K562 (cell line): Measurements from ENCODE around the gene CSF1. TPM values are rescaled to one million over a fixed set of nuclear protein-coding genes. Genes with fewer than 3 reads are reported as not detected.
A peak's percentile ranks its signal among the peaks of the same experiment; 100 is the strongest.

Experiments used
- ATAC-seq: fragments of 200-7000 bp; cut with Tn5 transposase; 3 replicates; pipeline ENCODE4 v1.9.1; 2020; ENCODE audit warnings: moderate library complexity
- BruUV-seq: library from RNA; stranded (reverse); fragments of 400-500 nt; replicated peaks from 2 replicates; lab custom pipeline; 2021; lab: Mats Ljungman, UMichigan
- CTCF ChIA-PET: fragments of 300-600 bp; formaldehyde crosslinking; extraction: SDS; loops from one replicate; lab custom pipeline; 2021; ENCODE audit warnings: low intra/inter-chr PET ratio; lab: Yijun Ruan, JAX
- POLR2A ChIA-PET: fragments of 300-600, 350-650 bp; sonication (Branson Sonifier 250); formaldehyde crosslinking; extraction: SDS; loops from one replicate; lab custom pipeline; 2021; ENCODE audit warnings: antibody characterized with exemption, inconsistent platforms; lab: Yijun Ruan, JAX
- DNase-seq, 4 experiments: peaks; one replicate each; pipeline versions ENCODE4 v3.0.0 to v3.0.0-alpha.2; 2011 to 2018; ENCODE audit warnings: low spot score in 3 of 4, mixed read lengths in 3 of 4; ENCODE audit errors: extremely low read depth in 1 of 4
- FAIRE-seq: peaks from 2 replicates; lab custom pipeline; 2011; peaks lifted over from hg19 to GRCh38; lab: Jason Lieb, UNC
- H2AFZ ChIP-seq: 2 replicates; pipeline ENCODE4 v1.6.0; 2011; ENCODE audit warnings: low read depth, low read length, control low read depth, inconsistent platforms
- H3K27ac ChIP-seq: fragments of 200-600 bp; 3 replicates; pipeline ENCODE4 v1.8.0; 2011; ENCODE audit warnings: low read depth, mild to moderate bottlenecking, control low read depth, inconsistent platforms, low read length, moderate library complexity, mixed read lengths; ENCODE audit errors: extremely low read depth
- H3K27me3 ChIP-seq, 2 experiments: fragments of 300-600 bp in 1 of 2; 2 replicates in 1 of 2; 3 replicates in 1 of 2; pipeline versions ENCODE4 v1.6.0 to v1.8.0; 2011; ENCODE audit warnings: inconsistent platforms in 2 of 2, low read length in 2 of 2, mild to moderate bottlenecking in 1 of 2, mixed read lengths in 1 of 2, moderate library complexity in 1 of 2; ENCODE audit not compliant: control insufficient read depth in 2 of 2, insufficient read depth in 2 of 2
- H3K36me3 ChIP-seq: fragments of 300-600 bp; 3 replicates; pipeline ENCODE4 v1.8.0; 2011; ENCODE audit warnings: mild to moderate bottlenecking, low read length, inconsistent platforms; ENCODE audit not compliant: control insufficient read depth, insufficient read depth
- H3K4me1 ChIP-seq, 2 experiments: fragments of 200-600 bp in 1 of 2; replicated peaks in 1 of 2; 2 replicates in 1 of 2; 3 replicates in 1 of 2; pipeline versions ENCODE4 v1.5.1 to v1.8.0; 2011; ENCODE audit warnings: inconsistent platforms in 2 of 2, low read length in 2 of 2, mild to moderate bottlenecking in 1 of 2, mixed read lengths in 1 of 2, moderate library complexity in 1 of 2; ENCODE audit not compliant: control insufficient read depth in 2 of 2, insufficient read depth in 2 of 2
- H3K4me2 ChIP-seq: 2 replicates; pipeline ENCODE4 v1.6.1; 2011; ENCODE audit warnings: low read length, control low read depth, inconsistent platforms, mixed read lengths; ENCODE audit not compliant: insufficient read depth
- H3K4me3 ChIP-seq: fragments of 200-600 bp; sonication (generic), shearing (Covaris generic); 2 replicates; pipeline ENCODE4 v1.5.1; 2016; ENCODE audit warnings: control low read depth, inconsistent platforms
- H3K79me2 ChIP-seq: fragments of 200-600 bp; 3 replicates; pipeline ENCODE4 v1.8.0; 2011; ENCODE audit warnings: low read length, inconsistent platforms; ENCODE audit not compliant: control insufficient read depth, insufficient read depth
- H3K9ac ChIP-seq, 2 experiments: 2 replicates each; pipeline versions ENCODE4 v1.6.0 to v1.6.1; 2011; ENCODE audit warnings: low read depth in 2 of 2, low read length in 2 of 2, control low read depth in 1 of 2, inconsistent platforms in 1 of 2, mild to moderate bottlenecking in 1 of 2, mixed read lengths in 1 of 2; ENCODE audit not compliant: insufficient read depth in 1 of 2
- H3K9me1 ChIP-seq: one replicate; pipeline ENCODE4 v1.6.0; 2011; ENCODE audit warnings: inconsistent platforms, mild to moderate bottlenecking, low read length, moderate library complexity; ENCODE audit not compliant: control insufficient read depth, insufficient read depth
- H3K9me3 ChIP-seq: replicated peaks from 2 replicates; pipeline ENCODE4 v1.5.1; 2011; ENCODE audit warnings: low read depth, low read length, inconsistent platforms; ENCODE audit not compliant: control insufficient read depth, insufficient read depth
- H4K20me1 ChIP-seq: replicated peaks from 2 replicates; pipeline ENCODE4 v1.6.1; 2011; ENCODE audit warnings: low read length, inconsistent platforms, mixed read lengths; ENCODE audit not compliant: control insufficient read depth, insufficient read depth
- ARNT ChIP-seq, 2 experiments: fragments of 450-650 bp; IDR thresholded peaks; 2 replicates each; pipeline ENCODE4 v1.6.1; 2016; ENCODE audit warnings: mild to moderate bottlenecking in 1 of 2
- DPF2 ChIP-seq: fragments of 450-650 bp; IDR thresholded peaks from 2 replicates; pipeline ENCODE4 v1.6.1; 2016
- EGR1 ChIP-seq: fragments of 450-650 bp; conservative IDR thresholded peaks from 2 replicates; pipeline ENCODE4 v1.6.1; 2017; ENCODE audit warnings: mild to moderate bottlenecking
- ESRRA ChIP-seq: fragments of 450-650 bp; IDR thresholded peaks from 2 replicates; pipeline ENCODE4 v1.6.1; 2014; ENCODE audit warnings: low read depth, mild to moderate bottlenecking, moderate library complexity, borderline replicate concordance
- EWSR1 ChIP-seq: fragments of 450-650 bp; IDR thresholded peaks from 2 replicates; pipeline ENCODE4 v1.6.1; 2018; ENCODE audit warnings: borderline replicate concordance, mild to moderate bottlenecking, low read depth, moderate library complexity; ENCODE audit not compliant: partially characterized antibody
- HDAC2 ChIP-seq: fragments of 450-650 bp; IDR thresholded peaks from 2 replicates; pipeline ENCODE4 v1.6.1; 2016; ENCODE audit warnings: mild to moderate bottlenecking
- LARP7 ChIP-seq: fragments of 450-650 bp; IDR thresholded peaks from 2 replicates; pipeline ENCODE4 v1.6.1; 2016
- LCOR ChIP-seq: sonication (generic); formaldehyde crosslinking; IDR thresholded peaks from 2 replicates; pipeline ENCODE4 v1.8.0; 2022; ENCODE audit warnings: mild to moderate bottlenecking, missing genetic modification reagents
- MIER1 ChIP-seq: fragments of 450-650 bp; IDR thresholded peaks from 2 replicates; pipeline ENCODE4 v1.6.1; 2016; ENCODE audit warnings: antibody characterized with exemption, mild to moderate bottlenecking, low read depth
- NFIX ChIP-seq: fragments of 250-450 bp; sonication (Bioruptor Pico); IDR thresholded peaks from 2 replicates; pipeline ENCODE4 v1.4.0; 2020; ENCODE audit warnings: low read depth, mild to moderate bottlenecking, moderate library complexity
- NR2C1 ChIP-seq, 2 experiments: fragments of 450-650 bp; IDR thresholded peaks; 2 replicates each; pipeline ENCODE4 v1.6.1; 2017; ENCODE audit warnings: mild to moderate bottlenecking in 2 of 2, antibody characterized with exemption in 1 of 2, inconsistent platforms in 1 of 2, missing compliant biosample characterization in 1 of 2, missing genetic modification characterization in 1 of 2
- SIX5 ChIP-seq, 2 experiments: IDR thresholded peaks; 2 replicates each; pipeline ENCODE4 v1.6.1; 2011; ENCODE audit warnings: low read length in 2 of 2, borderline replicate concordance in 1 of 2, low read depth in 1 of 2, mild to moderate bottlenecking in 1 of 2, moderate library complexity in 1 of 2; ENCODE audit not compliant: insufficient read depth in 1 of 2
- SMARCA4 ChIP-seq: fragments of 450-650 bp; IDR thresholded peaks from 2 replicates; pipeline ENCODE4 v1.6.1; 2016
- SOX6 ChIP-seq: fragments of 450-650 bp; IDR thresholded peaks from 2 replicates; pipeline ENCODE4 v1.6.1; 2014; ENCODE audit warnings: mild to moderate bottlenecking
- USF1 ChIP-seq: sonication (generic); formaldehyde crosslinking; IDR thresholded peaks from 2 replicates; pipeline ENCODE4 v1.9.0; 2022; ENCODE audit warnings: mild to moderate bottlenecking, missing genetic modification reagents
- ZBTB12 ChIP-seq: fragments of 250-450 bp; sonication (Bioruptor Pico); IDR thresholded peaks from 2 replicates; pipeline ENCODE4 v1.4.0; 2020
- ZFP36 ChIP-seq: fragments of 150-350 bp; IDR thresholded peaks from 2 replicates; pipeline ENCODE4 v1.6.1; 2018; ENCODE audit warnings: low read length, low read depth; ENCODE audit not compliant: partially characterized antibody
- ZKSCAN8 ChIP-seq: fragments of 200-800 bp; sonication (Bioruptor generic); IDR thresholded peaks from 2 replicates; pipeline ENCODE4 v1.6.1; 2016; ENCODE audit warnings: missing genetic modification characterization, missing compliant biosample characterization
- ZNF449 ChIP-seq: fragments of 250-450 bp; sonication (Bioruptor Pico); IDR thresholded peaks from 2 replicates; pipeline ENCODE4 v1.8.0; 2022; ENCODE audit warnings: moderate library complexity, mild to moderate bottlenecking, inconsistent platforms
- ZNF717 ChIP-seq: fragments of 250-450 bp; sonication (Bioruptor Pico); IDR thresholded peaks from 2 replicates; pipeline ENCODE4 v1.5.0; 2021
- WGBS: fragments of 100-300 bp; shearing (Covaris generic); methylation state at CpG from one replicate; pipeline ENCODE4 v1.1.6; 2016; ENCODE audit warnings: low coverage, mixed read lengths; ENCODE audit not compliant: insufficient coverage; ENCODE audit errors: missing lambda C conversion rate; 5-methylcytosine and 5-hydroxymethylcytosine counted together
- in situ Hi-C: fragments of 300-500 bp; cut with MboI; formaldehyde crosslinking; loops from 4 replicates; pipeline ENCODE4 v1.15.0; 2018; ENCODE audit warnings: inconsistent platforms, mixed read lengths
- intact Hi-C: fragments of 100-400 bp; cut with micrococcal nuclease; formaldehyde crosslinking; loops from 2 replicates; pipeline ENCODE4 v1.14.2; 2022
- polyA plus RNA-seq, 8 experiments: library from polyadenylated mRNA; depleted of rRNA in 4 of 8; stranded (reverse) in 5 of 8; unstranded in 3 of 8; fragments of >200 nt; fragmentation: Nextera tagmentation in 2 of 8; fragmentation: Illumina TruSeq in 1 of 8; extraction: Ambion mirVana in 2 of 8; extraction: Trizol in 1 of 8; gene quantifications; 2 replicates each; pipeline versions ENCODE4 v1.2.1 to v1.2.3, GENCODE V29; 2011 to 2014; ENCODE audit warnings: inconsistent platforms in 1 of 8, missing spikeins in 1 of 8
- total RNA-seq, 7 experiments: library from RNA; depleted of rRNA in 6 of 7; stranded (reverse); fragments of >200 nt in 6 of 7; fragmentation: Illumina TruSeq in 2 of 7; extraction: Trizol in 2 of 7; gene quantifications; 2 replicates each; pipeline versions ENCODE4 v1.2.1 to v1.2.3, GENCODE V29; 2011 to 2021; ENCODE audit warnings: low replicate concordance in 1 of 7

Gene CSF1
- total and polyA plus RNA-seq, 9 of the 15 experiments (the other 6 are each of a cell fraction or from before 2014, with no cell fraction given): 0.18 to 11.8 (median 2.8) TPM

GRCh38 chr1:109979489-109980091 is 68.9 kb downstream of the CSF1 start:
- peaks cover under 1% of the 10 kb centered on the region; the same call in 1 of the 3 replicates for H3K79me2 ChIP-seq
- WGBS: 9% methylated on average over 5 of the region's 5 CpGs
- no peaks in the 10 kb centered on the region for H3K9me1 ChIP-seq
- no TSS peak for BruUV-seq
- peak overlapping the region; percentile 33; the same call in 2 of the 3 replicates for H3K27ac ChIP-seq
- H3K36me3 ChIP-seq: no peaks in the 10 kb centered on the region
- H3K4me1 ChIP-seq: peaks cover 24 to 32% of the 10 kb centered on the region in 2 experiments
- POLR2A ChIA-PET: interaction anchor here (0.6 to 2.1 kb wide), 8 partner anchors 8 to 360 kb away, joined by 3 to 10 read pairs (median 3); partner anchors contain the start of genes AMPD2 and STRIP1
- peak overlapping the region; percentile 62 for H2AFZ ChIP-seq
- peak overlapping the region; percentile 64 for H3K4me2 ChIP-seq
- no peak overlapping the region for H3K4me3 ChIP-seq
- in situ Hi-C loops: loop anchor here (5.0 kb wide), 2 partner anchors 62 to 202 kb away; no protein-coding TSS in a partner anchor
- intact Hi-C loops: loop anchor here (1.0 to 5.0 kb wide), 3 partner anchors 47 to 432 kb away; partner anchors contain the start of gene GNAI3
- H4K20me1 ChIP-seq: no peaks in the 10 kb centered on the region
- peak; percentile 89 for FAIRE-seq
- peak; percentile 31 for ATAC-seq
- H3K27me3 ChIP-seq: no peaks in the 10 kb centered on the region
- DNase-seq: peak; percentile 52 to 88 (median 66)
- H3K9ac ChIP-seq: peak overlapping the region in 1 of 2 experiments; percentile 32; a peak in 2 of 4 replicates
- CTCF ChIA-PET: interaction anchor here (6.8 kb wide), 1 partner anchor 203 kb away, joined by 202 read pairs; no protein-coding TSS in a partner anchor
- 0 out of 2 replicates have a peak, but pooled peaks cover 3% of the 10 kb centered on the region for H3K9me3 ChIP-seq
- no peak for TF ChIP-seq ZNF717
- TF ChIP-seq LCOR (CRISPR knock-in tag): 0 out of 2 replicates have a peak, but pooled peaks have one; percentile 30
- TF ChIP-seq USF1 (CRISPR knock-in tag): no peak
- peak; percentile 76; the same call in 1 of the 2 replicates for TF ChIP-seq ZKSCAN8 (CRISPR knock-in tag)
- TF ChIP-seq SIX5 (IDR thresholded peaks at IDR 0.05; ENCODE audit: borderline replicate concordance in 1 of 2, insufficient read depth in 1 of 2, low read depth in 1 of 2, low read length in 2 of 2): no peak
- TF ChIP-seq EWSR1: no peak
- no peak for TF ChIP-seq NFIX (CRISPR knock-in tag)
- TF ChIP-seq LARP7: no peak
- no peak for TF ChIP-seq ZFP36
- 0 out of 2 replicates have a peak, but pooled peaks have one; percentile 15 for TF ChIP-seq ESRRA
- TF ChIP-seq SMARCA4: peak; percentile 94
- 0 out of 2 replicates have a peak, but pooled peaks have one; percentile 12 for TF ChIP-seq ZNF449 (CRISPR knock-in tag)
- peak; percentile 73 for TF ChIP-seq HDAC2
- peak in 1 of 2 experiments; percentile 71; a peak in 1 of 4 replicates for TF ChIP-seq ARNT (IDR thresholded peaks at IDR 0.05)
- TF ChIP-seq ZBTB12 (CRISPR knock-in tag): peak; percentile 9; the same call in 1 of the 2 replicates
- TF ChIP-seq DPF2: peak; percentile 91
- TF ChIP-seq EGR1: peak; percentile 45
- no peak for TF ChIP-seq NR2C1 (IDR thresholded peaks at IDR 0.05)
- 0 out of 2 replicates have a peak, but pooled peaks have one; percentile 20 for TF ChIP-seq NR2C1 (tag; IDR thresholded peaks at IDR 0.05)
- TF ChIP-seq MIER1: no peak
- peak; percentile 74 for TF ChIP-seq SOX6
